ENCODE results near the gene MAP7.

Gene MAP7

DNA sequence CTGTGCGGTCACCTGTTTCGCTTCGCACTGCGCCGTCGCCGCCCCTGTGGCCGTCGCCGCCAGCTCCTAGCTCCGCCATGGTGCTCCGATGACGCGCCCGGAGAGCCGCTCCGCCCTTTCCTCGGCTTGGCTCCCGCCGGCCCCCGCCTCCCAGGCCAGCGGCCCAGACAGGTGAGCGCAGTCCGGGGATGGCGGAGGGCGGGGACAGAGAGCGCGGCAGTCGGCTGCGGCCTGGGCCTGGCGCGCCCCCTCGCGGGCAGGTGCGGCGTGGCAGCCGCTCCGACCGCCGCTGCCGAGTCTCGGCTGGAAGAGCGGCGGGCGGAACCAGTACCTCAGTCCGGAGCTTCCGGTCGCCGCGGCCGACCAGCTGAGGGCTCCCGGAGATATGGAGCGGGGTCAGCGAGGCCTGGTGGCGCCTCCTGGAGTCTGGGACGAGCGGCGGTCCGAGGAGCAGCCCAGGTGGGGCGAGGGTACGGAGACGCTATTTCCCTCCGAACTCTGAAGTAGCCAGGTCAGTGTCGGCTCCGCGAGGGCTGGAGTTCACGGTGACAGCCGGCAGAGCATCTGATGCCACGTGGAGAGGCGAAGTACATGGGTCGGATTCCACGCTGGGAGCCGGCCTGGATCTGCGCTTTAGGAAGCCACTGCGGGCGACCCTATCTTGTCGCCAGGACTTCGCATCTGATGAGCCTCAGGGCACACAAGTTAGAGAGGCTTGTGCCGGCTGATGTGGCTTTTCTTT is at the start of gene MAP7:
MAP7 (minus strand) TSS at position 93 of the 742 bp plus-strand sequence; CDS start at position 79, 14 bp downstream.
- peak within 1 kb of the TSS; percentile 92 for H3K27ac ChIP-seq

GRCh38 chr6:136599329-136600011 is 49.2 kb upstream of the MAP7 start:
- no peak overlapping the region for H3K27ac ChIP-seq
- TF ChIP-seq, protein P1, sequence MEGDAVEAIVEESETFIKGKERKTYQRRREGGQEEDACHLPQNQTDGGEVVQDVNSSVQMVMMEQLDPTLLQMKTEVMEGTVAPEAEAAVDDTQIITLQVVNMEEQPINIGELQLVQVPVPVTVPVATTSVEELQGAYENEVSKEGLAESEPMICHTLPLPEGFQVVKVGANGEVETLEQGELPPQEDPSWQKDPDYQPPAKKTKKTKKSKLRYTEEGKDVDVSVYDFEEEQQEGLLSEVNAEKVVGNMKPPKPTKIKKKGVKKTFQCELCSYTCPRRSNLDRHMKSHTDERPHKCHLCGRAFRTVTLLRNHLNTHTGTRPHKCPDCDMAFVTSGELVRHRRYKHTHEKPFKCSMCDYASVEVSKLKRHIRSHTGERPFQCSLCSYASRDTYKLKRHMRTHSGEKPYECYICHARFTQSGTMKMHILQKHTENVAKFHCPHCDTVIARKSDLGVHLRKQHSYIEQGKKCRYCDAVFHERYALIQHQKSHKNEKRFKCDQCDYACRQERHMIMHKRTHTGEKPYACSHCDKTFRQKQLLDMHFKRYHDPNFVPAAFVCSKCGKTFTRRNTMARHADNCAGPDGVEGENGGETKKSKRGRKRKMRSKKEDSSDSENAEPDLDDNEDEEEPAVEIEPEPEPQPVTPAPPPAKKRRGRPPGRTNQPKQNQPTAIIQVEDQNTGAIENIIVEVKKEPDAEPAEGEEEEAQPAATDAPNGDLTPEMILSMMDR (conservative IDR thresholded peaks at IDR 0.05) = no peak
- TF ChIP-seq ZFX (IDR thresholded peaks at IDR 0.05) = no peak

More for the DNA sequence above, at the start of gene MAP7:
- TF ChIP-seq ZFX (IDR thresholded peaks at IDR 0.05) = peak; percentile 37
- TF ChIP-seq, protein P1 (conservative IDR thresholded peaks at IDR 0.05) = peak; percentile 99

GRCh38 chr6:136598048-136598447 is 47.8 kb upstream of the MAP7 start:
- H3K27ac ChIP-seq = no peak overlapping the region
- TF ChIP-seq, protein P1 (conservative IDR thresholded peaks at IDR 0.05) = no peak
- TF ChIP-seq ZFX (IDR thresholded peaks at IDR 0.05) = no peak

- TF ChIP-seq ZFX (IDR thresholded peaks at IDR 0.05) = no peak
- TF ChIP-seq, protein P1 (conservative IDR thresholded peaks at IDR 0.05) = no peak
- no peak overlapping the region for H3K27ac ChIP-seq
Measured at GRCh38 chr6:136594671-136595070, 44.4 kb upstream of the MAP7 start.

DNA sequence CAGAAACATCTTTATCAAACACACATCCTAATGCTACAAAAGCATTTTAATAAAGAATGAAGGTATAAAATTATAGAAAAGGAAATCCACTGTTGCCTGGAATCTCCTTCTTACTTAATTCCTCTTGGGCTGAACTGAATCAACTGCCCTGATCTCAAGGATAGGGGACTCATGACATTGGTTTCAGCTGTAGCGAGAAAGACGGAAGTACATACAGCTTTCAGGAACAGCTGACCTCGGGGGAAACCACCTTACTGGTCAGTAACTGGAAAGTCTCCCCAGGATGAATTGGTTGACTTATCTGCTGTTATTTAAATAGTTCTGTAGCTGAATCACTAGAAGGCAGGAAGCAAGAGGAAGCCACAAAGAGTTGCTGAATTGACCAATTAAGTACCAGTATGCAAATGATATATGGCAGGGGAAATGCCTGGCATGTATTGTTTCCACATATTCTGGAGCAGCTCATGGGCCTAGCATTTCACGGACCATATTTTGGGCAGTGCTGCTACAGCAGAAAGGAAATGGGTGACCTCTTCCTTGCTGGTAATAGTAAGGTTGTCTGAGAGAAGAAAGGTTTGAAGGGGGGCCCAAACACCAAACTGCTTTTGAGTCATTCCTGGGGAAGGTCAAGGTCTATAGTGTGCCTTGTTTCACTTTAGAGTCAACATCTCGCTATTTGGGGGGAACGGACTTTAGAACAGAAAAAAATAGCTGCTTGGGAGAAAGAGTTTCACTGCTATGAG is 43.7 kb upstream of the MAP7 start:
- no peak overlapping the region for H3K27ac ChIP-seq
- TF ChIP-seq, protein P1 (conservative IDR thresholded peaks at IDR 0.05) = no peak
- TF ChIP-seq ZFX (IDR thresholded peaks at IDR 0.05) = no peak

DNA sequence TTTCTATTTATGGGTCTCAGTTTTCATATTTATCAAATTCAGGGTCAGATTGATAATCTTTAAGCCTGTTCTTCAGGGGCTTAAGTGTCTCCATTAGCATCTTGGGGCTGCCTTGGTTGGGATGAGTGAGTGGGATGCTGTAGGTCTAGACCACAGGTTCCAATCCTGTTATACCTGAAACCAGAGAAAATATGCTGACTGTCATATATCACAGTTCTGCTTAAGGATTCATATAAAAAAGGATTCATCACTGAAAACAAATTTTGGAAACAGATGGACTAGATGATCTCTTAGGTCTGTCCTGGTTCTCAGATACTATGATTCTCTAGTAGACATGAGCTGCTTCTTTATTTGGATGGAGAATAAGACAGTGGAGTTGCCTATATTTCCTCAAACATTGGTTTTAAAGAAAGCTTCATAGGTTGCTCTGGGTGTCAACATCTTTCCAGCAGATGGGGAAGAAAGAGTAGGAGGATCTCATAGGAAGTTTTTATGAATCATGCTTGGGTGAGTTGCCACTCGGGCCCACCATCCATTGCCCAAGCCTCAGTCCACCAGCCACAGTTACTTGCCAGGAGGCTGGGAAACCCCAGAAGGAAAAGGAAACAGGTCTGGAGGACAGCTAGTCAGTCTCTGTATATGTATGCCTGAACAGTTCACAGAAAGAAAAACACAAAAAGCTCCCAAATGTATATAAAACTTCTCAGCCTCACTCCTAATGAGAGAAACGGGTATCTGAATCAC is 42.9 kb upstream of the MAP7 start:
- no peak for TF ChIP-seq ZFX (IDR thresholded peaks at IDR 0.05)
- TF ChIP-seq, protein P1 (conservative IDR thresholded peaks at IDR 0.05) = no peak
- no peak overlapping the region for H3K27ac ChIP-seq
